Fibroblast of lung (primary cell): ENCODE results near the gene MPC1. TPM values are rescaled to one million over a fixed set of nuclear protein-coding genes. Genes with fewer than 3 reads are reported as not detected.

Experiments used
- DNase-seq, 2 donors: peaks; one replicate each; pipeline versions ENCODE4 v3.0.0 to v3.0.0-alpha.2; 2010; ENCODE audit warnings: low read depth in 2 of 2
- H2AFZ ChIP-seq: 2 replicates; pipeline ENCODE4 v1.5.1; 2012; ENCODE audit warnings: low read length, control low read depth, inconsistent platforms
- H3K27ac ChIP-seq: 2 replicates; pipeline ENCODE4 v1.5.1; 2011; ENCODE audit warnings: low read length, control low read depth; ENCODE audit not compliant: insufficient read depth
- H3K27me3 ChIP-seq: 2 replicates; pipeline ENCODE4 v1.5.1; 2011; ENCODE audit warnings: mild to moderate bottlenecking, low read length; ENCODE audit not compliant: control insufficient read depth, insufficient read depth
- H3K36me3 ChIP-seq: 2 replicates; pipeline ENCODE4 v1.5.1; 2011; ENCODE audit warnings: low read length; ENCODE audit not compliant: control insufficient read depth, insufficient read depth
- H3K4me1 ChIP-seq: 2 replicates; pipeline ENCODE4 v1.5.1; 2011; ENCODE audit warnings: low read length; ENCODE audit not compliant: control insufficient read depth, insufficient read depth; ENCODE audit errors: extremely low read depth
- H3K4me2 ChIP-seq: 2 replicates; pipeline ENCODE4 v1.5.1; 2011; ENCODE audit warnings: low read length, control low read depth; ENCODE audit not compliant: insufficient read depth; ENCODE audit errors: extremely low read depth
- H3K4me3 ChIP-seq, 4 experiments: fragments of 200-600 bp in 1 of 4; sonication (generic) in 1 of 4; replicated peaks in 1 of 4; 2 replicates each; pipeline ENCODE4 v1.5.1; 2011 to 2016; ENCODE audit warnings: low read length in 4 of 4, low read depth in 3 of 4, mild to moderate bottlenecking in 3 of 4, control low read depth in 2 of 4, inconsistent platforms in 1 of 4, mixed read lengths in 1 of 4; ENCODE audit not compliant: insufficient read depth in 1 of 4; ENCODE audit errors: control extremely low read depth in 1 of 4
- H3K79me2 ChIP-seq: 2 replicates; pipeline ENCODE4 v1.5.1; 2012; ENCODE audit warnings: mild to moderate bottlenecking, low read length, inconsistent platforms; ENCODE audit not compliant: control insufficient read depth, insufficient read depth
- H3K9ac ChIP-seq: 2 replicates; pipeline ENCODE4 v1.5.1; 2011; ENCODE audit warnings: mild to moderate bottlenecking, low read length, control low read depth; ENCODE audit not compliant: insufficient read depth
- H3K9me3 ChIP-seq: 2 replicates; pipeline ENCODE4 v1.5.1; 2012; ENCODE audit warnings: low read depth, low read length; ENCODE audit not compliant: control insufficient read depth, insufficient read depth
- H4K20me1 ChIP-seq: 2 replicates; pipeline ENCODE4 v1.5.1; 2011; ENCODE audit warnings: low read length; ENCODE audit not compliant: control insufficient read depth, insufficient read depth; ENCODE audit errors: extremely low read depth
- EZH2 ChIP-seq: IDR thresholded peaks from 2 replicates; pipeline ENCODE4 v1.5.1; 2012; ENCODE audit warnings: low read length, control low read depth, mild to moderate bottlenecking; ENCODE audit errors: missing control alignments
- polyA plus RNA-seq, 2 donors: library from polyadenylated mRNA; depleted of rRNA in 1 of 2; stranded (reverse) in 1 of 2; unstranded in 1 of 2; fragments of >200 nt; gene quantifications; 2 replicates each; pipeline ENCODE4 v1.2.1, GENCODE V29; 2011 to 2012; ENCODE audit warnings: missing spikeins in 1 of 2
- total RNA-seq: library from RNA; depleted of rRNA; stranded (reverse); fragments of >200 nt; gene quantifications from 2 replicates; pipeline ENCODE4 v1.2.1, GENCODE V29; 2014
- TF ChIP-seq, protein P1 (sequence below), 2 donors: IDR thresholded peaks in 1 of 2; conservative IDR thresholded peaks in 1 of 2; 1 replicate in 1 of 2; 2 replicates in 1 of 2; pipeline ENCODE4 v1.5.1; 2011 to 2012; ENCODE audit warnings: low read length in 2 of 2, control low read depth in 1 of 2, inconsistent platforms in 1 of 2, low read depth in 1 of 2, mild to moderate bottlenecking in 1 of 2

MPC1 gene
- total and polyA plus RNA-seq, 2 donors (not counting 1 experiment from before 2014, with no cell fraction given) = 19.3 to 28.7 TPM

GRCh38 chr6:166379103-166379586 lies 3.6 kb downstream of the MPC1 start:
- no peak for DNase-seq
- Histone ChIP-seq H2AFZ (no peak overlapping the region), H3K4me2 (no peak overlapping the region), H3K27me3 (no peaks in the 10 kb centered on the region), H3K27ac (no peak overlapping the region), H3K9ac (no peak overlapping the region), H3K4me3 (no peak overlapping the region), H3K79me2 (peaks cover 4% of the 10 kb centered on the region), H3K4me1 (no peaks in the 10 kb centered on the region), H4K20me1 (no peaks in the 10 kb centered on the region), H3K9me3 (no peaks in the 10 kb centered on the region), H3K36me3 (no peaks in the 10 kb centered on the region)
- no peak for TF ChIP-seq EZH2
- TF ChIP-seq, protein P1, sequence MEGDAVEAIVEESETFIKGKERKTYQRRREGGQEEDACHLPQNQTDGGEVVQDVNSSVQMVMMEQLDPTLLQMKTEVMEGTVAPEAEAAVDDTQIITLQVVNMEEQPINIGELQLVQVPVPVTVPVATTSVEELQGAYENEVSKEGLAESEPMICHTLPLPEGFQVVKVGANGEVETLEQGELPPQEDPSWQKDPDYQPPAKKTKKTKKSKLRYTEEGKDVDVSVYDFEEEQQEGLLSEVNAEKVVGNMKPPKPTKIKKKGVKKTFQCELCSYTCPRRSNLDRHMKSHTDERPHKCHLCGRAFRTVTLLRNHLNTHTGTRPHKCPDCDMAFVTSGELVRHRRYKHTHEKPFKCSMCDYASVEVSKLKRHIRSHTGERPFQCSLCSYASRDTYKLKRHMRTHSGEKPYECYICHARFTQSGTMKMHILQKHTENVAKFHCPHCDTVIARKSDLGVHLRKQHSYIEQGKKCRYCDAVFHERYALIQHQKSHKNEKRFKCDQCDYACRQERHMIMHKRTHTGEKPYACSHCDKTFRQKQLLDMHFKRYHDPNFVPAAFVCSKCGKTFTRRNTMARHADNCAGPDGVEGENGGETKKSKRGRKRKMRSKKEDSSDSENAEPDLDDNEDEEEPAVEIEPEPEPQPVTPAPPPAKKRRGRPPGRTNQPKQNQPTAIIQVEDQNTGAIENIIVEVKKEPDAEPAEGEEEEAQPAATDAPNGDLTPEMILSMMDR (conservative IDR thresholded peaks at IDR 0.05 in 1 of 2, IDR thresholded peaks at IDR 0.05 in 1 of 2; ENCODE audit: low read depth in 1 of 2, low read length in 2 of 2) = no peak

DNA sequence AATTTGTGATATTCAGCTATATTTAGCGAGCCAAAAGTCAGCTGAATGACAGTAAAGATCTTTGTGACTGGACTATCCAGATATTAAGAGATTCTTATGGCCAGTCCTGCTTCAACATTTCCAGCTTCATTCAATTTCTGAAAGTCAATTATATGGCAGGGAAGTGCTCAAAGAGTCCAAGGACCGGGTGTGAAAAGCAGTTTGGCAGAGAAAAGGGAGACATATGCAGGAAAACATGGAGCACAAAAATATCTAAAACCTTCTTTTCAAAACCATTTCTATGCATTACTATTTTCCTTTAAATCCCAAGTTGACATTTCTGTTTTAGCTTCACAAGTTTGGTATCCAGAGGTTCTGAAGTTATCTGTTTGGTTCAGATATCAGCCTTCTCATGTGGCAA lies 5.0 kb downstream of the MPC1 start:
- H3K27me3 ChIP-seq = no peaks in the 10 kb centered on the region
- H3K9me3 ChIP-seq = no peaks in the 10 kb centered on the region
- no peak overlapping the region for H3K4me2 ChIP-seq
- H3K79me2 ChIP-seq = peaks cover 4% of the 10 kb centered on the region
- no peaks in the 10 kb centered on the region for H4K20me1 ChIP-seq
- H3K4me3 ChIP-seq = no peak overlapping the region
- TF ChIP-seq EZH2 = no peak
- TF ChIP-seq, protein P1 (conservative IDR thresholded peaks at IDR 0.05 in 1 of 2, IDR thresholded peaks at IDR 0.05 in 1 of 2; ENCODE audit: low read depth in 1 of 2, low read length in 2 of 2) = no peak
- H2AFZ ChIP-seq = no peak overlapping the region
- H3K36me3 ChIP-seq = no peaks in the 10 kb centered on the region
- H3K9ac ChIP-seq = no peak overlapping the region
- no peaks in the 10 kb centered on the region for H3K4me1 ChIP-seq
- no peak overlapping the region for H3K27ac ChIP-seq
- no peak for DNase-seq

DNA sequence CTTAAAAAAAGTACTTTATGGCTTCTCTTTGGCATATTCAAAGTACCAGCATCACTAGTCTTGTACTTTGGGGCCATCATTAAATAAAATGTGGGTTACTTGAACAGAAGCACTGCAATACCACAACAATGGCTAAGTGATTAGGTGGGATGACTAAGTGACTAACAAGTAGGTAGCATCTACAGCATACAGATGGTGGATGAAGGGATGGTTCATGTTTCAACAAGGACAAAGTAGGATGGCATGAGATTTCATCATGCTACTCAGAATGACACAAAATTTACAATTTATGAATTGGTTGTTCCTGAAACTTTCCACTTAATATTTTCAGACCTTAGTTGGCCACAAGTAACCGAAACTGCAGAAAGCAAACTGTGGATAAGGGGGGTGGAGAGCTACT lies 7.7 kb downstream of the MPC1 start:
- H3K4me3 ChIP-seq = no peak overlapping the region
- H3K4me1 ChIP-seq = no peaks in the 10 kb centered on the region
- no peak overlapping the region for H3K4me2 ChIP-seq
- H3K9me3 ChIP-seq = no peaks in the 10 kb centered on the region
- TF ChIP-seq, protein P1 (conservative IDR thresholded peaks at IDR 0.05 in 1 of 2, IDR thresholded peaks at IDR 0.05 in 1 of 2; ENCODE audit: low read depth in 1 of 2, low read length in 2 of 2) = no peak
- no peak for TF ChIP-seq EZH2
- no peaks in the 10 kb centered on the region for H3K36me3 ChIP-seq
- H4K20me1 ChIP-seq = no peaks in the 10 kb centered on the region
- no peaks in the 10 kb centered on the region for H3K79me2 ChIP-seq
- H3K9ac ChIP-seq = no peak overlapping the region
- no peak overlapping the region for H3K27ac ChIP-seq
- peak in 1 of 2 donors; percentile 43 for DNase-seq
- H3K27me3 ChIP-seq = no peaks in the 10 kb centered on the region
- no peak overlapping the region for H2AFZ ChIP-seq
